Right atrium auricular region (tissue), 2 donors: Measurements from ENCODE around the gene TSPAN31. TPM values are rescaled to one million over a fixed set of nuclear protein-coding genes. Genes with fewer than 3 reads are reported as not detected.
A peak's percentile ranks its signal among the peaks of the same experiment; 100 is the strongest.

Source experiments
- DNase-seq: peaks from one replicate; pipeline ENCODE4 v3.0.0-alpha.2; 2019; ENCODE audit warnings: low spot score
- H3K27ac ChIP-seq, 2 donors: fragments of 200-600 bp; sonication (generic); 1 replicate in 1 of 2; 2 replicates in 1 of 2; pipeline ENCODE4 v1.5.1; 2016 to 2019
- H3K27me3 ChIP-seq, 2 donors: fragments of 200-600 bp; sonication (generic); one replicate each; pipeline versions ENCODE4 v1.5.1 to v1.6.0; 2017 to 2019
- H3K36me3 ChIP-seq: fragments of 200-600 bp; sonication (generic); one replicate; pipeline ENCODE4 v1.5.1; 2016
- H3K4me1 ChIP-seq, 2 donors: fragments of 200-600 bp; sonication (generic); one replicate each; pipeline versions ENCODE4 v1.5.1 to v1.6.0; 2017 to 2019
- H3K4me3 ChIP-seq, 2 donors: fragments of 200-600 bp; sonication (generic); 1 replicate in 1 of 2; 2 replicates in 1 of 2; pipeline ENCODE4 v1.5.1; 2017 to 2019; ENCODE audit warnings: mild to moderate bottlenecking in 1 of 2, moderate library complexity in 1 of 2
- H3K9me3 ChIP-seq, 2 donors: fragments of 200-600 bp; sonication (generic); one replicate each; pipeline ENCODE4 v1.5.1; 2019
- CTCF ChIP-seq, 2 donors: fragments of 200-600 bp; sonication (generic); IDR thresholded peaks; one replicate each; pipeline ENCODE4 v1.5.1; 2019; ENCODE audit warnings: antibody characterized with exemption in 2 of 2
- total RNA-seq, 2 donors: library from RNA; depleted of rRNA; stranded (reverse); fragments of >200 nt; gene quantifications; one replicate each; pipeline ENCODE4 v1.1.0, GENCODE V29; 2016

TSPAN31 gene
- total RNA-seq, 2 donors from 2014 or later, result 50.3 to 59.6 TPM

GRCh38 chr12:57752668-57753000 lies 7.8 kb downstream of the TSPAN31 start:
- Histone ChIP-seq H3K4me1 (peaks cover 0 to 36% of the 10 kb centered on the region in 2 donors), H3K27me3 (no peaks in the 10 kb centered on the region), H3K9me3 (no peaks in the 10 kb centered on the region), H3K27ac (peak overlapping the region; percentile 92 to 93), H3K36me3 (peaks cover 26% of the 10 kb centered on the region), H3K4me3 (peak overlapping the region; percentile 16 to 77)
- no peak for DNase-seq
- no peak for TF ChIP-seq CTCF (IDR thresholded peaks at IDR 0.05)

GRCh38 chr12:57753756-57754337 lies 9.0 kb downstream of the TSPAN31 start:
- Histone ChIP-seq H3K9me3 (no peaks in the 10 kb centered on the region), H3K36me3 (peaks cover 24% of the 10 kb centered on the region), H3K27ac (no peak overlapping the region), H3K4me3 (no peak overlapping the region), H3K4me1 (peaks cover 0 to 36% of the 10 kb centered on the region in 2 donors), H3K27me3 (no peaks in the 10 kb centered on the region)
- no peak for DNase-seq
- no peak for TF ChIP-seq CTCF (IDR thresholded peaks at IDR 0.05)

- H3K4me1 ChIP-seq, result peaks cover 0 to 36% of the 10 kb centered on the region in 2 donors
- H3K27ac ChIP-seq, result peak within 1 kb of the TSS; percentile 71 to 73
- H3K27me3 ChIP-seq, result no peaks in the 10 kb centered on the region
- TF ChIP-seq CTCF (IDR thresholded peaks at IDR 0.05), result no peak
- peaks cover 19% of the 10 kb centered on the region for H3K36me3 ChIP-seq
- no peak for DNase-seq
- H3K4me3 ChIP-seq, result peak within 1 kb of the TSS; percentile 68 to 84
- no peaks in the 10 kb centered on the region for H3K9me3 ChIP-seq
Observed at GRCh38 chr12:57754411-57755193, 9.8 kb downstream of the TSPAN31 start, which contains the start of gene MARCHF9. MARCHF9 (plus strand) TSS chr12:57755103; CDS start chr12:57755529, 426 bp downstream.

- Histone ChIP-seq H3K36me3 (peaks cover 14% of the 10 kb centered on the region), H3K4me1 (peaks cover 0 to 36% of the 10 kb centered on the region in 2 donors), H3K9me3 (no peaks in the 10 kb centered on the region), H3K4me3 (peak overlapping the region; percentile 68 to 84), H3K27me3 (no peaks in the 10 kb centered on the region), H3K27ac (peak overlapping the region; percentile 71 to 73)
- DNase-seq, result no peak
- TF ChIP-seq CTCF (IDR thresholded peaks at IDR 0.05), result no peak
Observed at GRCh38 chr12:57755194-57755453, 10.3 kb downstream of the TSPAN31 start.

- peak overlapping the region; percentile 68 to 84 for H3K4me3 ChIP-seq
- H3K4me1 ChIP-seq, result peaks cover 0 to 34% of the 10 kb centered on the region in 2 donors
- H3K36me3 ChIP-seq, result peaks cover 13% of the 10 kb centered on the region
- H3K9me3 ChIP-seq, result no peaks in the 10 kb centered on the region
- H3K27me3 ChIP-seq, result no peaks in the 10 kb centered on the region
- no peak for TF ChIP-seq CTCF (IDR thresholded peaks at IDR 0.05)
- DNase-seq, result no peak
- peak overlapping the region; percentile 71 to 73 for H3K27ac ChIP-seq
Observed at GRCh38 chr12:57755454-57756372, 10.9 kb downstream of the TSPAN31 start.
